Fibroblast of skin of abdomen (primary cell): ENCODE data around the gene METTL6.
A peak's percentile ranks its signal among the peaks of the same experiment; 100 is the strongest.

Source experiments
- DNase-seq: peaks from one replicate; pipeline ENCODE4 v3.0.0-alpha.2; 2013

METTL6 gene

GRCh38 chr3:15361494-15362214 is 65.7 kb downstream of the METTL6 start:
- peak; percentile 62 for DNase-seq

- peak; percentile 77 for DNase-seq
Measured at GRCh38 chr3:15360788-15361493, 66.4 kb downstream of the METTL6 start.
